ENCODE measurements around the gene ZDHHC11.
"Not testable (repeated sequence)": the region's sequence is repeated elsewhere in the genome, so short reads cannot be mapped to it uniquely, and the experiment has no call there.

Gene ZDHHC11

DNA sequence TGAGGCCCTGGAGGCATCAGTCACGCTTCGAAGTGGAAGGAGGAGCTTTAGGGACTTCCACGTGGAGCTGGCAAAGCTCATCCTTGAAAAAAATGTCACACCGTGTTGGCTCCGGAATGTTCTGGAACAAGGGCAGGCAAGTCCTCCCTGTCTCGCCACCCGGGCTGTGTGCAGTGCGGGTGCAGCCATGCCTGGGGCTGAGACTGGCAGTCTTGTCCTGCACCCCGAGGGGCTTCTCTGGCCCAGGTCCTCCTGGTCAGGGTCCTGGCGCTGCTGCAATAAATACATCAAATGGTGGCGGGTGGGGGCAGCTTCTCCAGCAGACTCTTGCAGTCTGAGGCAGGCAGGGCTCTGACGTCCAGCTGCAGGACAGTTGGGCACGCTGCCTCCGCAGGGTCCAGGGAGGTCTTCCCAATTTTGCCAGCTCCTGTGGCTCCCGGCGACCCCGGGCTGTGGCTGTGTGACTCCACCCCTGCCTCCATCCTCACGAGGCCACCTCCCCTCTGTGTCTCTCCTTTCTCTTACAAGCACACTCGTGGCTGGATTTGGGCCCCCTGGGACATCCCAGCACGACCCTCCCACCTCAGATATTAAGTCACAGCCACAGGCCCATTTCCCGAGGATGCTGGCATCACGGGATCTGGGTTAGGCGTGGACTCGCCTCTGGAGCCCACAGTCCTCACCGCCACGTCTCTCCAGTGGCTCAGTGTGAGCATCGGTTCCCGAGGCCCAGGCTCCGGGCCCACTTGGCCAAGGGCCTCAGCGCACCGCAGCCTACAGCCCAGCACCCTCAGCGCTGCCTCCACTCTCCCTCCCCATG is 8.2 kb downstream of the ZDHHC11 start:
- not testable (repeated sequence) for DNase-seq

DNA sequence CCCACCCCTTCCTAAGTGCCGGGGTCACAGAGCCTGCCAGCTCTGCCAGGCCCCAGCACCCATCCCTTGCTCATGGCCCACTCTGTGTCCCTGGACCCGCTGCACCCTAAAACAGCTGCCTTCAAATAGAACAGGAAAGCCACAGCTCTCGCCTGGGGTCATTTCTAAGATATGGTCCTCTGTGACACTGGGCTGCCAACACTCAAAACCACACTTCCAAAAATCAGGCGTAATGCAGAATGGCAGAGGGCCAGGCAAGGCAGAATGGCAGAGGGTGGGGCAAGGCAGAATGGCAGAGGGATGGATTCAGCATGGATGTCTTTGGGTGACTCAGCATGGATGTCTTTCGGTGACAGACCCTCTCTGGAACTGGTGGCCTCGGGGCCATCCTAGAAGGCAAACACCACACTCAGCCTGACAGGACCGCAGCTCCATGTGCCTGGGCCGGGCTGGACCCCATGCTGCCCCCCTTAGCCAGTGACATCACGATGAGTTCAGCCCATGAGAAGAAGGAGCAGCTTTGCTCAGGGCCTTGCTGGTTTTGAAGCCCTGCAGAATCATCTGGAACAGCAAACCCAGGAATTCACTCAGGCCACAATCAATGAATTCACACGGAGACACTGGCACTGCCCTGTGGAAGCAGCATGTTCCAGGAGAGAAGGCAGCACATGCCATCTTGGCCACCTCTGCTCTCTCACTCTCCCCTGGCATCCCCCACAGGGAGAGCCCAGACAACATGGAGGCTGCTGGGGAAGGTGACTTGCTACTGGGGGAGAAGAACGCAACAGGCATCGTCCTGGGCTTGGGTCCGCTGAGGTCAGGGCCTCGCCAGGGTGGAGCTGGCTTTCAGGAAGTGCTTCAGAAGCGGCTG is 9.0 kb downstream of the ZDHHC11 start:
- DNase-seq = peak; percentile 38

DNA sequence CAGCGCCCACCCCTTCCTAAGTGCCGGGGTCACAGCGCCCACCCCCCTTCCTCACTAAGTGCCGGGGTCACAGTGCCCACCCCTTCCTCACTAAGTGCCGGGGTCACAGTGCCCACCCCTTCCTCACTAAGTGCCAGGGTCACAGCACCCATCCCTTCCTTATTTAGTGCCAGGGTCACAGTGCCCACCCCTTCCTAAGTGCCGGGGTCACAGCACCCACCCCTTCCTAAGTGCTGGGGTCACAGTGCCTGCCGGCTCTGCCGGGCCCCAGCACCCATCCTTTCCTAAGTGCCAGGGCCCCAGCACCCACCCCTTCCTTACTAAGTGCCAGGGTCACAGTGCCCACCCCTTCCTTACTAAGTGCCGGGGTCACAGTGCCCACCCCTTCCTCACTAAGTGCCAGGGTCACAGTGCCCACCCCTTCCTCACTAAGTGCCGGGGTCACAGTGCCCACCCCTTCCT is 9.8 kb downstream of the ZDHHC11 start:
- not testable (repeated sequence) for DNase-seq

DNA sequence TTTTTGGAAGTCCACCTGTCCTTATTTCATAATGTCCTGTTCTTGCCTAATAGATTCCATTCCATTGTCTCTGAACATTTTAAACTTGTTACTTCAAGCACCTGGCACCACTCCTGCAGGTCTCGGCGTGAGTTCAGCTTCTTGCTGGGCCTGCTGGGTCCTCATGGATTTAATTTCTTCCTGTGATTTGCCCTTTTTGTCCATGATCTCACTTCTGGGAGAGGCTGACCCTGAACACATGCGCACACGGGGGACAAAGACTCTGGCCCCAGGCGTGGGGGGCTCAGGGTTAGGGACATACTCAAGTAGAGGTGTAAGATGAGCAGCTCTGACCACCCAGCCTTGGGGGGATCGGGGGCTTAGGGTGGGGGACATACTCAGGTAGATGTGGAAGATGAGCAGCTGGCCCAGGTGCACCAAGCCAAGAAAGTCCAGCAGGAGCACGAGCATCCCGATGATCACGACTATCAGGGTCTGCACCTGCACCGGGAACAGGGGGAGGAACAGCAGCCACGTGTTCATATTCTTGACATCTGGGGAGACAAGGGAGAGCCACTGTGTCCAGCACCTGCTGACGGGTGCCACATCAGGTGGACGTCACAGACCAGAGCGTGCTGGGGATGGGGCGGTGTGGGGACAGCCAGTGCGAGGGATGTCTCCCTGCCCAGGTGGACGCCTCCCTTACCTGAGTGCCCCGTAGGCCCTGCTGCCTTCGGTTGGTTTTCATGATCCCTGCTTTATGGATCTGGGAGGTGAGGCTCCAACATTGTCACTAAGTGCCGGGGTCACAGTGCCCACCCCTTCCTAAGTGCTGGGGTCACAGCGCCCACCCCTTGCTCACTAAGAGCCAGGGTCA is 10.4 kb downstream of the ZDHHC11 start:
- peak; percentile 37 for DNase-seq

DNA sequence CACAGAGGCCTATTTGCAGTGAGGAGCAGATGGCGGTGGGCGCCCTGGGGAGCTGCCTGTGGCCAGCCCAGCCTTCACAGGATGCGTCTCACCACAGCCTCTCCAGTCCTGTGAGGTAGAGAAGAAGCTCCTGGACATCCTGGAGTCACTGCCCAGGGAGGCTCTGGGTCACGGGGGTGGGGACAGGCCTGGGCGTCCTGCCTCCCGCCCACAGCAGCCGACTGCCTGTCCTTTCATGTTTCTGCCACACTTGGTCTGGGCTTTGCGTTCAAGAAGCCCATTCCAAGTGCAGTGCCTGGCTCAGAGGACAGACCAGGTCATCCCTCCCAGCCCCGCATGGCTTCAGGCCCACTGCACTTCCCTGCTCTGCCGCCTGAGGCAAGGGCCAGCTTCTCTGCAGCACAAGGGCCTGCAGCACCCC is 12.3 kb downstream of the ZDHHC11 start:
- not testable (repeated sequence) for DNase-seq

DNA sequence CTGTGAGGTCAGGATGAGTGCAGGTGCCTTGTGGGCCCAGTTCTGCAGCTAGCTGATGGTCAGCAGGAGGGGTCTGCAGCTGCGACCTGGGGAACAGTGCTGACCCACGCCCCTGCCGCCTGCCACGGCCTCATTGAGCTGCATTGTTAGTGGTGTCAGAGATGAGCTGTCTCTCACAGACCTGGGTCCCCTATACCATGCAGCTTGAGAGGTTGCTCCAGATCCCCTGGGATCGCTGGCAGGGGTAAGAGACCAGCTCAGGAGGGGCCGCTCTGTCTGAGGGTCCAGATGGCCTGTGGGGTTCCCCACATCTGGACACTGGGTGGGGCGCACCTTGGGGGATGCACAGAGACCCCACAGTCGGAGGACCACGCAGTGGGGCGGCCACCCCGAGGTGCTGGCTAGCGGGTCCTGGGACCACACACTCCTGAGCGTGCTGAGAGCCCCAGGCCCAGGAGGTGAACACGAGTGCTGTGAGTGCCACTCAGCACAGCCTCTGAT is 13.1 kb downstream of the ZDHHC11 start:
- DNase-seq = not testable (repeated sequence)

DNA sequence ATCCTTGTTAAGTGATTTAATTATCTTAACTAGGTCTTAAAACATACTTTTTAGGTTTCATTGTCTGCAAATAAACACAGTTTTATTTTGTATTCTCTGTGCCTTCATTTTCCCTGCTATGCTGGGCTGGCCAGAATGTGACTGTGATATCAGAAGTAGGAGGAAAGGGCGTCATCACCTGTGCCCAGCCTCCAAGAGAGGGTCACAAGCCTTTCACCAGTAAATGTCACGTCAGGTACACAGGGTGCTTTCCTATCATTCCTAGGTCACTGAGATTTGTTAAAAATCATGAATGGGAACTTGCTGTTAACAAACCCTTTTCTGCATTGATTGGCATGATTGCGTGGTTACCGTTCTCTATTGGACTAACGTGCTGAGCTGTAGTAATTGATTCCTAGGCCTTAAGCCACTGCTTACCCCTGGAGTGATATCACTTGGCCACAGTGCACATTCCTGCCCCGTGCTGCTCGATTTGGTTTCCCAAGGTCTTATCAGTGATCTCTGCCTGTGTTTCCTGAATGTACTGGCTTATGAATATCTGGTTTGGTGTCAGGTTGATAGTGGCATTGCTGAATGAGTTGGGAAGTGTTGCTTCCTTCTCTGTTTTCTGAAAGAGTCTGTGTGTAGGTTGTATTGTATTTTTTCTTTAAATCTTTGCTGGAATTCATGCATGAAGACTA is 14.7 kb downstream of the ZDHHC11 start:
- DNase-seq = not testable (repeated sequence)

DNA sequence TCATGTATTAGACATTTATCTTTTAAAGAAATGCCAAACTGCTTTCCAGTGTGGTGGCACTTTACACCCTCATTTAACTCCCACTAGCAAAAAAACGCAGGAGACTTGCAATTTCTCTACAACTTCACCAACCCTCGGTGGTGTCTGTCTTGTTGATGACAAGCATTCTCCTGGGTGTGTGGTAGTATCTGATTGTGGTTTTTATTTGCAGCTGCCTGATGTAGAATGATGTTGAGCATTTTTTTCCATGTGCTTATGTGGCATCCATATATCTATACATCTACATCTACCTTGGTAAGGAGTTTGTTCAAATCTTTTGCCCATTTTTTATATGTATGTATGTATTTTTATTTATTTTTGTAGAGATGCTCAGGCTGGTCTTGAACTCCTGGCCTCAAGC is 16.8 kb downstream of the ZDHHC11 start:
- not testable (repeated sequence) for DNase-seq

DNA sequence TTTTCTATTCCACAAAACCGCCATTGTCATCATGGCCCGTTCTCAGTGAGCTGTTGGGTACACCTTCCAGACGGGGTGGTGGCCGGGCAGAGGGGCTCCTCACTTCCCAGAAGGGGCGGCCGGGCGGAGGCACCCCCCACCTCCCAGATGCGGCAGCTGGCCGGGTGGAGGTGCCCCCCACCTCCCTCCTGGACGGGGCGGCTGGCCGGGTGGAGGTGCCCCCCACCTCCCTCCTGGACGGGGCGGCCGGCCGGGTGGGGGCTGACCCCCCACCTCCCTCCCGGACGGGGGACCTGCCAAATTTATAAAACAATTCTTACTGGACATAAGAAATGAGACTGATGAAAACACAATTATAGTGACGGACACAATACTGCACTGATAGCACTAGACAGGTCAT is 22.6 kb downstream of the ZDHHC11 start:
- DNase-seq = not testable (repeated sequence)

DNA sequence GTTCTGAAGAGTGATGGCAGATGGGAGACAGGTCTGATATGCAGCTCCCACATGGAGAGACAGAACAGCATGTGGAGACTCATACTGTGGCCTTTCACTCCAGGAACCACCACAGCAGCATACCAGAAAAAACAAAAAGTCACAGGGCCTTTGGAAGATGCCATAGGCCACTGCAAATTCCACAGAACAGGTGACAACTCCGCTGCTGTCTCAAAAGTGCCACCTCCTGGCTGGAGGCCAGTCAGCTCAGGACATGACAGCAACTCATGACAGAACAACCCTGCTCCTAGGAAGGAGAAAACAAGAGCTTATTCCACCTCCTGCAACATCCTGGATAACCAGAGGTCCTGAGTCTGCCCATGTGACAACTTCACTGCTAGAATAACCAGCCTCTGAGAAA is 25.2 kb downstream of the ZDHHC11 start:
- DNase-seq = not testable (repeated sequence)

DNA sequence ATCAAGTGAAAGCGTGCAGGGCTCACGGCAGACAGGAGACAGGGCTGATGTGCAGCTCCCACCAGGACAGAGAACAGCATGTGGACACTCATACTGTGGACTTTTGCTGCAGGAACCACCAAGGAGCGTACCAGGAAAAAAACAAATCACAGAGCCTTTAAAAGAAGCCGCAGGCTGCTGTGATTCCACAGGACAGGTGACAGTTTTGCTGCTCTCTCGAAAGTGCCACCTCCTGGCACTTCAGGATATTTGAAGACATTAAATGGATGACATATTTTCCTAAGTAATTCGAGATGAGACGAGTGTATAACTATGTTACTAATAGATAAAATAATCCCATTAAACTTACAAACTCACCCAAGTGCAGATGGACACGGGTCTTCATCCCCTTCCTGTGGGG is 29.3 kb downstream of the ZDHHC11 start:
- no peak for DNase-seq

DNA sequence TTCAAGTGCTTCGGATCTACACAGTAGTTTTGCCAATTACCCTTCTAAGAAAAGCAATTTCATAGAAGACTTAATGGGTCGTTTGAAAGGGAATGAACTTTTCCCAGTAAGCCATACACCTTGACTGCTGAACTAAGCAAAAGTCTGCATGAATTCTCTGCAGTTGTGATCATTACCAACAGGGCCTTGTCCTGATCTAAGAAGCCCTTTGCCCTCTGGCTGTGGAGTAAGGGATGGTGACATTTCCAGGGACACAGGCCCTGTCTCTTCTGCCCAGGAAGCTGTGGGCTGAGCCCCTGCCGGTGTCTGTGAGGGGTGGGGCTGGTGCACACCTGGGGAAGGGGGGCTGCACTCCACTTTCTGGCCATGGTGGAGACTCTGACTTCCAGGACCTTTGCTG is 30.5 kb downstream of the ZDHHC11 start:
- no peak for DNase-seq

DNA sequence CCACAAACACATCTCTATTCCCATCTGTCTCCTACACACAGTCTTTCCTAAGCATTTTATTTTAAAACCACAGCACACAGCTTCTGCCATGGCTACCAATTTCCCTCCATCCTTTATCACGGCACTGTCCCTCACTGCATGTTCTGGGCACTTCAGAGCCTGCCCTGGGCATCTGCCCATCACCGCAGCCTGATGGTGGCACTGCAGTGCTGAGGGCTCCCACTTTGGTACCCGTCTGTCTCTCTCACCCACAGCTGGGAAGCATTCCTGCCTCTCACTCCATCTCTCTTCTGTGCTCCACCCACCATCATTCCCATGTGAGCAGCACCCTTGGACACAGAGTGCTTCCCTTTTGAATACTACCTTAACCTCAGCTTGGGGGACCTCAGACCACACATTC is 31.7 kb downstream of the ZDHHC11 start:
- no peak for DNase-seq

DNA sequence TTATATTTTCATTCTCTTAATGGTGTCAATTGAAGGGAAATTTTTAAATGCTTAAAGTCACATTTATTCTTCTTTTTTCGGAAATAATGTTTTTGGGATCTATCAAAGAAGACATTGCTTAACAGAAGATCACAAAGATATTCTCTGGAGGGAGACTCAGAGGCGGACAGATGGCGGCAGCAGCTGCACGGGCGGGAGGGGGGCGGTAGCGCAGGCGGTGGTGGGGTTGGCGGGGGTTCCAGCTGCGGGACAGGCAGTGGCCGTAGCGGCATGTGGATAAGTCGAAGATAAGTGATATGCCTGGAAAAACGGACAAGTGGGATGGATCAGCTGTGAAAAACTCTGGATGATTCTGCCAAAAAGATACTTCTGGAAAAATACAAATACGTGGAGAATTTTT is 34.6 kb downstream of the ZDHHC11 start:
- no peak for DNase-seq

DNA sequence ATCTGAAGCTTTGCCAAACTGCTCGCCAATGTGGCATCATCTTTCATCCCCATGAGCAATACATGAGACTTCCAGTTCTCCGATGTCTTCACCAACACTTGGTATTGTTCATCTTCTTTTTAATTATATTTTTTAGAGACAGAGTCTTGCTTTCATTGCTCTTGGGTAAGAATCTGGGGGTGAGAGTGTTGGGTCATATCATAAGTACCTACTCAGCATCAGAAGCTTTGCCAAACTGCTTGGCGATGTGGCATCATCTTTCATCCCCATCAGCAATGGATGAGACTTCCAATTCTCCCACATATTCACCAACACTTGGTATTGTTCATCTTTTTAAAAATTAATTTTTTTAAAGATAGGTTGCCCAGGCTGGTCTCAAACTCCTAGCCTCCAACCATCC is 35.3 kb downstream of the ZDHHC11 start:
- no peak for DNase-seq

DNA sequence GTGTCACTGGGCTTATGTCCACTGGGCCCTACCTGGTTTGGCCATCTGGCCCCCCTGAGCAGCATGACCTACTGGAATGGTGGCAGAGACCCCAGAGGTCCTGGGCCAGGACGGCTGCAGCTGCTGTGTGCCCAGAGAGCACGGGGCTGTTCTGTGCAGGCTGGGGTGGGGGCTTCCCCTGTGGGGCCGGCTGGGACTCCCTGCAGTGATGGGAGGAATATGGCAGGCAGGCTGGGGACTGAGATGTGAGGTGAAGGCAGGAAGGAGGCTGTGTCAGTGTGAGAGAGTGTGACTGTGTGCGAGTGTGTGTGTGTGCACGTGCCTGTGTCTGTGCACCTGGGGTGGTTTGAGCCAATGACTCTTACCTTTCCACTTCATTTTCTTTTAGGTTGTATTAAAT is 37.2 kb downstream of the ZDHHC11 start:
- DNase-seq = not testable (repeated sequence)

DNA sequence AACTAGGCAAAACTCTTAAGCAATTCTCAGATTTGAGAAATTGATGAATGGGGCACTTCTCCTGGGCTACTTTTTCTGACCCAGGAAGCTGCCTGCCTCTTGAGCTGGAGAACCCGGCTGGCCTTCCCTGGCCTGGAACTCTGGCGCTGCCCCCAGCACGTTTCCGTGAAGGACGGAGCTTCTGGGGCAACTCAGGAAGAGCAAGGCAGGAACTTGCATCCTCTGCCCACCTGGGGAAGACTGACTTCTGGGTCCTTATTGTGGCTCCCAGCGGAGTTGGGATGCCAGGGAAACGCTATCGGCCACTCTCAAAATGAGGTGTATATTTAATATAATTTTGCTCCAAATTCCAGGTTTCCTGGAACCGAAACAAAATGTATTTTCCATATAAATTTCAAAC is 39.4 kb downstream of the ZDHHC11 start:
- DNase-seq = not testable (repeated sequence)

DNA sequence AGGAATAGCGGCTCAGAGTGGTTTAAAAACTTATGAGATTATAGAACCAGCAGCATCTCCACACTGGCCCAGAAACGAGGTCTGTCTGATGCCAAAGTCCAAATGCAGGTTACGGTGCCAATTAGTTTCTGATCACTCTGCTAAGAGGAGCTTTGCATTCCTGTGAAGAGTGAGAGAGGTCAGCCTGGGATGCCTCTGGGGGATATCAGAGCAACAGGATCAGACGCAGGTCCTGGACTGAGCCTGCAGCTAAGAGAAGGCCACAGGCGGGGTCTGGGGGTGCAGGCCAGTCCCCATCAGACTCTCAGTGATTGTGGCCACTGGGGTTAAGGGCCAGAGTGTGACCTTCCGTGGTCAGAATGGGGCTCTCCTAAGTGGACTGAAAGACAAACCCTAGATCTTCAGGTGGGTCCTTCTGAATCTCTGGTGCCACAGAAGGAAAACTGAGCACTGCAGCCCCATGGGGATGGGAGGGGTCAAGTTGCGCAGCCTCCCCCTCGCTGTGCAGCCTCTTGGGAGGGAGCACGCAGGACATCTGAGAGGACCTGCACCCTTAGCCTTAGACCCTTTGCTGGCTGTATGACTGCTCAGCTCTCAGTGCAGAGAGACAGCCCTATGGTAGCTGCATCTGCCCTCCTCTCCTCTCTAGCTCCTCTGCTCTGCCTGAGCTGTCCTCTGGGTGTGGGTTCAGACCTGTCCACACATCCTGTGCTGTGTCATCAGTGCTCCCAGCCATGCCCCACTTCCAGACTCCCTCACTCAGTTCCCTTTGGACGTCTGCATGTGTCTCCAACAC is 42.9 kb downstream of the ZDHHC11 start:
- not testable (repeated sequence) for DNase-seq

DNA sequence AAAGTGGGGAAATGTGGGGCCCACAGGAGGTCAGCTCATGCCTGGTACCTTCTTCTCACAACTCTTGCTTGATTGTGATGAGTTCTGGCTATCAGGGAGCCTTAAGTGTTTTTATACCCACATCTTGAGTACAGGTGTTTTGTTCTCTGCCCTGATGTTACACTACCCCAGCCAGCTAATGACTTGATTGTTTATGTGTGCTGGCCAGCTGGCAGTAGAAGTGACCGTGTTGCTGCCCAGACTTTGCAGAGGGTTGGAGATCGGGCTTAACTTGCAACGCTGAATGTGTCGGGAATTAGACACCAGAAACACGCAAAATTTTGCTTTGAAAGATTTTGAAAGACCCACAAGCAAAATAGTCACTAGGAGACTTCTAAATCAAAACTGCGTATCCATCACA is 49.3 kb downstream of the ZDHHC11 start:
- no peak for DNase-seq

DNA sequence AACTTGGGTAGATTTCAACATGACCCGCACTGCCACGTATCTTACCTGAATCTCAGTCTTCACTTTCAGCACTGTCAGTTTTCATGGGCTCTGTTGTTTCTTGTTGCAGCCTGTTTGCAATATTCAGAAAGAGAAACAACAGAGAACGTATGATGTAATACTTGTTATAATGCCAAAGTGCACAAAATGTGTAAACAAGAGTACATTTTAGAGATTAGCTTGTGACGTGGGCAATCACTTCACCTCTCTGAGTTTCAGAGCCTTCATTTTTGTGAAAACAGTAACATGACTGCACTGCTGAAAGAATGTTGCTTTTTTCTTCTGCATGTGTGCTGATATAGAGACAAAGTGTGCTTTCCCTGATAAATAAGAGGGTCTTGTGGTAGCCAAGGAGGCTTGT is 49.7 kb downstream of the ZDHHC11 start:
- DNase-seq = not testable (repeated sequence)

DNA sequence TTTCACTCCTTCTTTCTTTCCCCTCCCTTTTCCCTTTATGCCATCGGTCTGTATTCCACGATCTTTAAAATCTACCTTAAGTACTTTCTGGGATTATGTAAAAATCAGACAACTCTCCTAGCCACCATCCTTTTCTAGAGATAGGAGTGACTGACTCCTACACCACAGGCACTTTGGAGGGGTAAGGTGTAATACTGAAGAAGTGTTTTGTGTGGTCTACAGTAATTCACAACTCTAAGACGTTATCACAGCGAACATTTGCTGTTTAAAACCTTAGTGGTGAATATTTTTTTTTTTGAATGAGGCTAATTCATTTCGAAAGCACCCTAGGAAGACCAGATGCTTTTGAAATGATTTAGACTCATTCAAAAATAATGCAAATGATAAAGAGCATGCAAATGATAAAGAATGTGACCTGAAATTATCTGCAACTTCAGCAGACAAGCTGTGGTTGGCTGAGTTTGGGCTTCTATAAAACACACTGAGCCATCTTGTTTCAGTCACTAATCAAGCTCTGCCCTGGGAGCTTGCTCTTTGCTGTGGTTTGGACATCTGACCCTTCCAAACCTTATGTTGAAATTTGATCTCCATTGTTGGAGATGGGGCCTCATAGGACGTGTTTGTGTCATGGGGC is 52.2 kb downstream of the ZDHHC11 start:
- not testable (repeated sequence) for DNase-seq
